Esophagus (tissue), 2 donors: ENCODE measurements around the gene GCGR. TPM values are rescaled to one million over a fixed set of nuclear protein-coding genes. Genes with fewer than 3 reads are reported as not detected.

Experiments
- H3K27ac ChIP-seq, 2 donors: one replicate each; pipeline ENCODE4 v1.5.1; 2013; ENCODE audit warnings: low read depth in 2 of 2, mild to moderate bottlenecking in 2 of 2, inconsistent platforms in 1 of 2, low read length in 1 of 2, moderate library complexity in 1 of 2
- H3K27me3 ChIP-seq, 2 donors: one replicate each; pipeline ENCODE4 v1.6.1; 2013; ENCODE audit warnings: low read length in 2 of 2, control low read depth in 1 of 2, mild to moderate bottlenecking in 1 of 2; ENCODE audit not compliant: insufficient read depth in 2 of 2, control insufficient read depth in 1 of 2
- H3K36me3 ChIP-seq, 2 donors: one replicate each; pipeline ENCODE4 v1.6.1; 2013; ENCODE audit warnings: low read length in 1 of 2; ENCODE audit not compliant: control insufficient read depth in 2 of 2, insufficient read depth in 2 of 2
- H3K4me1 ChIP-seq, 2 donors: one replicate each; pipeline ENCODE4 v1.6.1; 2013; ENCODE audit warnings: low read length in 1 of 2; ENCODE audit not compliant: control insufficient read depth in 2 of 2, insufficient read depth in 2 of 2
- H3K4me3 ChIP-seq, 2 donors: one replicate each; pipeline ENCODE4 v1.5.1; 2013; ENCODE audit warnings: low read length in 2 of 2, mild to moderate bottlenecking in 2 of 2, low read depth in 1 of 2, moderate library complexity in 1 of 2
- H3K9me3 ChIP-seq, 2 donors: one replicate each; pipeline ENCODE4 v1.6.1; 2013; ENCODE audit warnings: mild to moderate bottlenecking in 2 of 2, low read depth in 1 of 2, low read length in 1 of 2, moderate library complexity in 1 of 2; ENCODE audit not compliant: control insufficient read depth in 2 of 2, insufficient read depth in 1 of 2
- WGBS, 2 donors: extraction: QIAGEN DNeasy Blood & Tissue Kit; methylation state at CpG; one replicate each; pipeline ENCODE4 v1.1.7; 2013; 5-methylcytosine and 5-hydroxymethylcytosine counted together
- polyA plus RNA-seq, 2 donors: library from polyadenylated mRNA; stranded (reverse); fragments of 200-250 nt; gene quantifications; one replicate each; pipeline ENCODE4 v1.2.3, GENCODE V29; 2013
- donor health status: healthy with polysubstance abuse.
- donor health status: Bipolar disorder and iron deficiency.

Gene GCGR
- polyA plus RNA-seq, 2 donors = 0.11 to 0.14 TPM

DNA sequence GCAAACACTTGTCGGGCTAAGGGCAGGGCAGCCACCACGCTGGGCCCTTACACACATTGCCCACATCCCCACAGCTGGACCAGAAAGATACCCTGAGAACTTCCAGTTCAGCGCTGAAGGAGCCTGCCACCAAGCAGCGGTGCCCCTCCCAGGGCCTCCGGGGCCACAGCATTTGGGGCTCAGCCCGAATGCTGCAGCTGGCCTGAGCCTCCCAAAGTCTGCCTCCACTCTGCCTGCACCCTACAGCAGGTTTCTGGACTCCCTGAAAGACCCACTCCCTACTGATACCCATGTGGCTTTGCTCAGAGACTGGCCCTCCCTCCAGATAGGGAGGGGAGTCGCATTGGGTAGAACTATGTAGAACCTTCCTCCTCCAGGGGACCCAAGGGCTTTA is 27.6 kb downstream of the GCGR start:
- Histone ChIP-seq H3K27ac (peak overlapping the region; percentile 54 to 86), H3K9me3 (no peaks in the 10 kb centered on the region), H3K27me3 (no peaks in the 10 kb centered on the region), H3K4me3 (no peak overlapping the region), H3K4me1 (peaks cover 0 to 31% of the 10 kb centered on the region in 2 donors), H3K36me3 (no peaks in the 10 kb centered on the region)
- 78 to 87% methylated on average over 7 of the region's 7 CpGs for WGBS, 2 donors

DNA sequence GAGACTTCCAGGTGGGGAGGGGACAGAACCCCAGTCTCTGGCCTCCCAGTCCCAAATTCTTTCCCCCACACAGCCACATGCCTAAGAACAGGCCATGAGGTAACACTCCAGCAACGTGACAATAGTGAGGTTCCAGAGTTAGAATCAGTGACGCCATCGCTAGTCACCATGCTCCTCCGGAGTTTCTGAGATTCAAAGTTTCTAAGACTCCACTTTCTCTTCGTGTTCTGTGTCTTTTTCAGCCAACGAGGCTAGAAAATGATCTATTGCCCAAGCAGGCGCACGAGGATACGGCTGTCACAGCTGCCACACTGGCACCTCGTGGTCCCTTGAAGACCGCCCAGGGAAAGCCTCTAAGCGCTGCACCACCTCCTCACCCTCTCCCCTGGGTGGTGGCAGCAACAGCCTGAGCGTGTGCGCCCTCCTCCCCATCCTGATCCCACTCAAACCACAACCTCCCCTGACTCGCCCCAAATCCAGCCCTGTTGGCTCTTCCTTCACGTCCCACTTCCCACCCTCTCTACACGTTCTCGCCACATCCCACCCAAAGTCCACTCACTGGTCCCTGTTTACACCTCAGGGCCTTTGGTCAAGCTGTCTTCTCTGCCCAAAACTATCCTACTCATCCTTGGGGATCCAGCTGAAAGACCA is 28.1 kb downstream of the GCGR start:
- Histone ChIP-seq H3K4me1 (peaks cover 0 to 31% of the 10 kb centered on the region in 2 donors), H3K27ac (peak overlapping the region; percentile 86 to 91), H3K27me3 (no peaks in the 10 kb centered on the region), H3K36me3 (no peaks in the 10 kb centered on the region), H3K4me3 (peak overlapping the region; percentile 53 to 62), H3K9me3 (no peaks in the 10 kb centered on the region)
- WGBS, 2 donors = 17 to 26% methylated on average over 18 of the region's 18 CpGs

DNA sequence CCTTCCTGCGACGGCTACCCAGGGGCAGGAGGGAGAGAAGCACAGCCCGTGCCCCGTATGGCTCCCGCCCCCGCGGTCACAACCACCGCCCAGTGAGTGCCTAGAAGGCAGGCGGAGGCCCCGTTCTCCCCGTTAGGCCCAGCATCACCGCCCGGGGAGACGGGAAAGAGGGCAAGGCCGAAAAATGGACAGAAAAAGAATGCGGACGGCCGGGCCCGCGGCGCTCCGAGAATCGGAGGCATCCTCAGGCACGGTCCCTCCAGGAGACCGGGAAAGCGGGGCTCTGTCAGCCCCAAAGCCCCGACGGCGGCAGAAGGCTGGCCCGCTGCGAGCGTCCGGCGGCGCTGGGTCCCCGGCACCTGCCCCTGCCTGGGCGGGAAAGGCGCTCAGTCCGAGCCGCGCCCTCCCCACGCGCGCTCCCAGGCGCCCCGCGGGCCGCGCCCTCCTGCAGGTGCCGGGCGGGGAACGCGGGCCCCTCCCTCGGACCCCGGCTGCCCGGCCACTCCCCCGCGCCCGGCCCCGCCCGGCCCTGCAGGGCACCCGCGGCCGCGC is 28.7 kb downstream of the GCGR start:
- H3K27me3 ChIP-seq = no peaks in the 10 kb centered on the region
- peak overlapping the region; percentile 53 to 62 for H3K4me3 ChIP-seq
- peak overlapping the region; percentile 86 to 91 for H3K27ac ChIP-seq
- no peaks in the 10 kb centered on the region for H3K9me3 ChIP-seq
- 0 to 1% methylated on average over 44 to 65 of the region's 65 CpGs for WGBS, 2 donors
- H3K36me3 ChIP-seq = no peaks in the 10 kb centered on the region
- peaks cover 0 to 31% of the 10 kb centered on the region in 2 donors for H3K4me1 ChIP-seq

DNA sequence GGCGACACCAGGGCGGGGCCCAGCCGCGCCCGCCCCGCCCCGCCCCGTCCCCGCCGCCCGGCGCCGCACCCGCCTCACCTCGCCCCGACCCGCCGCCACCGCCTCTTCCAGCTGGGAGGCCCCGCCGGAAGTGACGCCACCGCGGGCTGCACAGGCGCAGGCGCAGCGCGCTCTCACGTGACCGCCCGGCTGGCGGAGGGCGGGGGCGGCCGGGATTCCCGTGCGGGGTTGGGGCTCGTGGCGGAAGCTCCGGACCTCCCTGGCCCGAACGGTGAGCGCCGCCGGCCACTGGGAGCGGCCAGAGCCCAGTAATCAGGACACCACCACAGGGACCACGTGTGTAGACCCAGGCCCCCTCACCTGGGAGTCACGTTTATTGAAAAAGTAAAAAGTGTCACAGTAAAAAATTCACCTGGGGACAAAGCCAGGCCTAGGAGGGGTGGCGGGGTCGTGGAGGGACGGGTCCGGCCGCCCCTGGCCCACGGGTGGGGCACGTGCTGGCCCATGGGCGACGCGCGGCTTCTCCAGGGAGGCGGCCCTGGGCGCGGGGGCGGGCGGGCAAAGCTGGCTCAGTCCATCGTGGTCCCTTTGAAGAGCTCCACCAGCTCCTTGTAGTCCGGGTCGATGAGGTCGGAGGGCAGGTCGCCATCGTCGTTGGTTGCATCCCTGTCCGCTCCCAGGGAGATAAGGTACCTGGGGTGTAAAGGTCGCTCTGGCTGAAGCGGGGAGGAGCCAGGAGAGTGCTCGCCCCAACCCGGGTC is 29.4 kb downstream of the GCGR start, which contains the start of gene MCRIP1:
MCRIP1 (minus strand) TSS at position 132 of the 761 bp plus-strand sequence. CDS start 8,785 bp downstream, outside the sequence.
- H3K4me3 ChIP-seq = peak within 1 kb of the TSS; percentile 53 to 62
- H3K27ac ChIP-seq = peak within 1 kb of the TSS; percentile 91 to 92
- no peaks in the 10 kb centered on the region for H3K27me3 ChIP-seq
- peaks cover 0 to 31% of the 10 kb centered on the region in 2 donors for H3K4me1 ChIP-seq
- H3K36me3 ChIP-seq = no peaks in the 10 kb centered on the region
- 3% methylated on average over 67 to 76 of the region's 76 CpGs for WGBS, 2 donors
- no peaks in the 10 kb centered on the region for H3K9me3 ChIP-seq

DNA sequence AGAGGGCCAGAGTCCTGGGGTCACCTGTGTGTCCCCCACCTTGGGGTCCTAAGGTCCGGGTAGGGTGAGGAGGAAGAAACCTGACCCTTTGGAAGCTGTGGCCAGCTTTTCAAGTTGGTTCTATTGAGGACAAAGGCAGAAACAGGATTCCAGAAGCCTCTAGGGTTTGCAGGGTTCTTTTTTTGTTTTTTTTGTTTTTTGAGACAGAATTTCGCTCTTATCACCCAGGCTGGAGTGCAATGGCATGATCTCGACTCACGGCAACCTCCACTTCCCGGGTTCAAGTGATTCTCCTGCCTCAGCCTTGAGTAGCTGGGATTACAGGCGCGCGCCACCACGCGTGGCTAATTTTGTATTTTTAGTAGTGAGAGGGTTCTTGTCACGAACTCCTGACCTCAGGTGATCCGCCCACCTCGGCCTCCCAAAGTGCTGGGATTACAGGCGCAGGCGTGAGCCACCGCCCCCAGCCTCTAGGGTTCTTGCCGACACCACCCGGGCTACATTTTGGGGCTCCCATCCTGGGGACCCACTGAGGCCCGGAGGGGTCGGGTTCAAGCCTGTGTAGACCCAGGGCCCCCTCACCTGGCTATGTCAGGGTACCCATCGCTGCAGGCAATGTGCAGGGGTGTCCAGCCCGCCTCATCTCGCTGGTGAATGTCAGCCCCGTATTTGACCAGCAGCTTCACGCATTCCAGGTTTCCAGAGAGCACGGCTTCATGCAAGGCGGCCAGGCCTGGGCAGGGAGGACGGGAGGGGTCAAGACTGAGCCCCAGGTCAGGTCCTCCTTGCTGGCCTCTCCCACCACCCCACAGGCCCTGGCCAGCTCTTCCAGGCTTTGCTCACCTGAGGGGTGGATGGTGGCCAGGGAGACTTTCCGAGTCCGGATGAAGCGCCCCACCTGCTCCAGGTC is 30.2 kb downstream of the GCGR start:
- Histone ChIP-seq H3K27me3 (no peaks in the 10 kb centered on the region), H3K9me3 (no peaks in the 10 kb centered on the region), H3K27ac (peak overlapping the region; percentile 91 to 92), H3K4me3 (peak overlapping the region; percentile 53 to 60), H3K4me1 (peaks cover 2 to 26% of the 10 kb centered on the region in 2 donors), H3K36me3 (no peaks in the 10 kb centered on the region)
- 78% methylated on average over 31 of the region's 31 CpGs for WGBS, 2 donors

DNA sequence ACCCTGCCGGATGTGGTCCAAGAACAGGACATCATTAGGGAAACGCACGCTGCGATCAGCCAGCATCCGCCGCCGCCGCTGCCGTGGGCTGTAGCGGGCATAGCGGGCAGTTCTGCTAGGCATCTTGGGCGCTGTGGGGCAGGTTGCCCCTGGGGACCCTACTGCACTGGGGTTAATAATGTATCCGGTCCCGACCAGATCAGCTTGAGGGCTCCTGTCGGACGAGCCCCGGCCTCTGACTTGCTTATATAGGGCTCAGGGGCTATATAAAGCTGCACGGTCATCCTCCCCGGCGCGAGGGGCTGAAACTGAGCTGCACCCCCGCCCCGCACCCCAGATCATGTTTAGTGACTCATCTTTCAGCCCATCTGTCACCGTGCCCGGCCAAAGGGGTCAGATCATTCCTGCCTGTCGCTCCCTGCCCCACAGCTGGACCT is 30.9 kb downstream of the GCGR start, which contains the start of gene PPP1R27:
PPP1R27 (minus strand) TSS at position 220 of the 437 bp plus-strand sequence; CDS start at position 123, 97 bp downstream.
- 88 to 92% methylated on average over 26 of the region's 26 CpGs for WGBS, 2 donors
- Histone ChIP-seq H3K27ac (peak within 1 kb of the TSS in 1 of 2 donors; percentile 92), H3K4me1 (peaks cover 2 to 22% of the 10 kb centered on the region in 2 donors), H3K9me3 (no peaks in the 10 kb centered on the region), H3K4me3 (no peak within 1 kb of the TSS), H3K27me3 (no peaks in the 10 kb centered on the region), H3K36me3 (no peaks in the 10 kb centered on the region)

DNA sequence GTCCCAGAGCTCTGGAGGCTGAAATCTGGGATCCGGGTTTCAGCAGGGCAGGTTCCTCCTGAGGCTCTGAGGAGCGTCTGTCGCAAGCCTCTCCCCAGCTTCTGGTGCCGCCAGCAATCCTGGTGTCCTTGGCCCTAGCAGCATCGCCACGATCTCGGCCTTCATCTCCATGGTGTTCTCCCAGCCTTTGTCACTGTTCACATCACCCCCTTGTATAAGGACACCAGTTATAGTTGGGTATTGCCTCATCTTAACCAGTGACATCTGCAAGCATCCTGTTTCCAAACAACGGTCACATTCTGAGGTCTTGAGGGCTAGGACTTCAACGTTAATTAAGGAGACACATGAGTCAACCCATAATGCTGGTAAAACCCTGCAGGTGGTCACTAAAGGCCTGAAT is 33.7 kb downstream of the GCGR start:
- no peaks in the 10 kb centered on the region for H3K9me3 ChIP-seq
- H3K27ac ChIP-seq = no peak overlapping the region
- no peak overlapping the region for H3K4me3 ChIP-seq
- peaks cover 0 to 2% of the 10 kb centered on the region in 2 donors for H3K36me3 ChIP-seq
- peaks cover 2 to 19% of the 10 kb centered on the region in 2 donors for H3K4me1 ChIP-seq
- no peaks in the 10 kb centered on the region for H3K27me3 ChIP-seq
- WGBS, 2 donors = 78 to 82% methylated on average over 9 of the region's 9 CpGs

DNA sequence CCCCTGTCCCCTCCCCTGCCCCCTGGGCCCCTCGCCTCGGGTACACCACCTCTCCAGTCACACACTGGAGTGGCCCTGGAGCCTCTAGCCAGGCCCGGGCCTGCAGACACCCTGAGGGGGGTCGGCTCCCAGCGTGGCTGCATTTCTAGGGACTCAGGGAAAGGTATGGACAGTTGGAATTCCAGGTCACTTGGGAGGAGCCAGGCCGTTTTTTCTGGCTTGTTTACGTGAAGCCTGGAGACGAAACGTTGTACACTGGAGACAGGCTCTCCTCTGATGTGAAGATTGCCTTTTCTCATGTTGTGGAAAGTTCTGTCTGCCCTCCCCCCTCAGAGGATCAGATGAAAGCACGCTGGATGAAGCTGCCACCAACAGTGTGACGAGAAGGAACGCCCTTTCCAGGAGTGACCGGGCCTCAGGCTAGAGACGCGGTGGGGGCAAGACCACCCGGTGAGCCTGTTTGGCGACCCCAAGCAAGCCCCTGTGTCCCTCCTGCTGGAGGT is 34.9 kb downstream of the GCGR start:
- H3K27me3 ChIP-seq = no peaks in the 10 kb centered on the region
- H3K4me3 ChIP-seq = no peak overlapping the region
- peaks cover 7 to 13% of the 10 kb centered on the region in 2 donors for H3K36me3 ChIP-seq
- H3K9me3 ChIP-seq = no peaks in the 10 kb centered on the region
- H3K4me1 ChIP-seq = peaks cover 2 to 15% of the 10 kb centered on the region in 2 donors
- peak overlapping the region in 1 of 2 donors; percentile 65 for H3K27ac ChIP-seq
- 28 to 41% methylated on average over 17 of the region's 17 CpGs for WGBS, 2 donors
